SHP77 (cell line): ENCODE data around the gene MAP1B.
"Not testable (repeated sequence)": the region's sequence is repeated elsewhere in the genome, so short reads cannot be mapped to it uniquely, and the experiment has no call there.

ENCODE experiments used
- DNase-seq, 2 experiments: peaks; one replicate each; lab custom pipeline; 2025; lab: John Stamatoyannopoulos, UW

The MAP1B gene

DNA sequence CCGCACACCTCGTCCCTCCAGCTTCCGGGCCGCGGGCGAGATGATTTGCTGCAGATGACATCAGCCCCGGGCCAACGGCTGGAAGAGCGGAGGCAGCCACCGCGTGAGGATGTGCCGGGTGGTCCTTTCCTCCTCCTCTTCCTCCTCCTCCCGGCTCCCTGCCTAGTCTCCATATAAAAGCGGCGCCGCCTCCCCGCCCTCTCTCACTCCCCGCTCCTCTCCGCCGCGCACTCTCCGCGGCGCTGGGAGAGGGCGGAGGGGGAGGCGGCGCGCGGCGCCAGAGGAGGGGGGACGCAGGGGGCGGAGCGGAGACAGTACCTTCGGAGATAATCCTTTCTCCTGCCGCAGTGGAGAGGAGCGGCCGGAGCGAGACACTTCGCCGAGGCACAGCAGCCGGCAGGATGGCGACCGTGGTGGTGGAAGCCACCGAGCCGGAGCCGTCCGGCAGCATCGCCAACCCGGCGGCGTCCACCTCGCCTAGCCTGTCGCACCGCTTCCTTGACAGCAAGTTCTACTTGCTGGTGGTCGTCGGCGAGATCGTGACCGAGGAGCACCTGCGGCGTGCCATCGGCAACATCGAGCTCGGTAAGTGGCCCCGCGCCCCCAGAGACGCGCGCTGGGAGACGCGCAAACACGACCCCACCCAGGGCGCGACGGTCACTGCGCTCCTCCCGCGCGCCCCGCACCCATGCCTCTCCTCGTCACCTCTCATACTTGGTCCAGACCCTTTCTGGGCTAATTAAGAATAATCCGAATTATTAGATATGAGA, at the start of gene MAP1B:
Gene MAP1B (plus strand): TSS at position 345 of the 770 bp plus-strand sequence. CDS start 57 bp downstream, at position 402.
- peak; percentile 88 to 93 for DNase-seq

DNA sequence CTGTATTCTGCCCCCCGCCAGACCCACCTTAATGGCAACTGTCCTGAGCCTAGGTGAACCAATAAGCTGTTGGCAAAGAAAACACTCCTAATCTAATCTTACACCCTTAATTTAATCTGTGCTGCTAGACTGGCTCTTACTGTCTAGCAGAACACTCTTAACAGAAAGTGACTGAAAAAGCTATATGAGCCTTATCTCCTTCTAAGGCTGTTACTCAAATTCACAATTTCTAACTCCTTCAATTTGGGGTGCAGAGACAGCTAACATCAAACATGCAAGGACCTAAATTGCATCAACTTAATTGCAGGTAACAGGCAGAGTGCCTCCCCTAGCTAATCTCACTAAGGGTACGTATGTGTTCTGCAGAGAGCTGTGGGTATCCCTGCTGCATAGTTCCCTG, 49.5 kb upstream of the MAP1B start:
- DNase-seq: no peak

DNA sequence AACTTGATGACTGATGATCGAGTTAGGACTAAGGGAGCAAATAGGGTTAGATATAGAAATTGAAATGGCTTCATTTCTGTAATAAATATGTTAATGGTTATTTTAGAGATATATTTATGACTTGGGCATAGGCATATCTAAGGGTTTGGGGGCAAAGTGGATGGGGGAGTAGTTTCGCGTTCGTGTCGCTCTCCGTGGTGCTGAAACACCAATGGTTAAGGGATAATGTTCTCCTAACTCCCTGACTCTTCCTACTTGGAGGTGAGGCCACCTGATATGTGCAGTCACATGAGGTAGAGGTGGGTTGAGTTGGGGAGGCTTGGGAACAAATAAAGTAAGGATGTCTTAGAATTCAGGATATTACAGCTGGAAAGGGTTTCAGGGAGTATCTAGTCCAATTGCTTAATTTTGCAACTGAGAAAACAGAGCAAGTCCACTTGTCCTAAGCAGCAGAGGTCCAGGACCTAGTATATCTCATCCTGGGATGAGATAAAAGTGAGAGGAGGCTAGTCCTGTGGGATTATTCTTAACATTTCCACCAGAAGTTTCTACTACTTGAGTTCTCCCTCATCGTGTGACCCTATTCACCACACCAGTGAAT, 44.0 kb upstream of the MAP1B start:
- DNase-seq: no peak

DNA sequence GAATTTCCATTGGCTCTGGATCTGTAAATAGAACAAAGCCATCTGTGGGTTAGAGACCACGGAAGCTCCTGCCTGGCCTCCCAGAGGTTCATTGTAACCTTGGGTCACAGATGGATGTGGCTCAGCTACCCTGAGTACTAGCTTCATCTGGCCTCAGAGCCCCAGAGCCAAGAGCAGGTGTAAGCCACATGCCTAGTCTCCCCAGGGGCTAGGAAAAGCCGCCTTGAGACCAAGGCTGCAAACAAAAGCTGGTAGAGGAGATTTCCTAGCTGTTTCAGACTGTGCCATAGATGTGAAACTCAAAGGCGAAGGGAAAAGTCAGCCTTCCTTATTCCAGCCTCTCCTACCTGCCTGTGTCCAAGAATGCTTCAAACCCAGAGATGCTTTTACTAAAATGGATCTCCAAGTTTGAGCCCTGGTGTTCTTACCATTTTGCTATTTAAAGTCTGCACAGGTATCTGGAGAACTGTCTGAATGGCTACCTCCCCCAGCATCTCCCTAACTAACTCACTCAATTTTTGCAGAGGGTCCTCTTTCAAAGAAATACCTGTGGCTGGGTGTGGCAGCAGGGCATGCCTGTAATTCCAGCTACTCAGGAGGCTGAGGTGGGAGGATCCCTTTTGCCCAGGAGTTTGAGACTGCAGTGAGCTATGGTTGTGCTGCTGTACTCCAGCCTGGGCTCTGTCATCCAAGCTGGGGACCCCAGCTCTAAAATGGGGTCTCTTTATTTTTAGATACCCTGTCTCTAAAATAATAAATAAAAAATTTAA, 42.3 kb upstream of the MAP1B start:
- DNase-seq: no peak

DNA sequence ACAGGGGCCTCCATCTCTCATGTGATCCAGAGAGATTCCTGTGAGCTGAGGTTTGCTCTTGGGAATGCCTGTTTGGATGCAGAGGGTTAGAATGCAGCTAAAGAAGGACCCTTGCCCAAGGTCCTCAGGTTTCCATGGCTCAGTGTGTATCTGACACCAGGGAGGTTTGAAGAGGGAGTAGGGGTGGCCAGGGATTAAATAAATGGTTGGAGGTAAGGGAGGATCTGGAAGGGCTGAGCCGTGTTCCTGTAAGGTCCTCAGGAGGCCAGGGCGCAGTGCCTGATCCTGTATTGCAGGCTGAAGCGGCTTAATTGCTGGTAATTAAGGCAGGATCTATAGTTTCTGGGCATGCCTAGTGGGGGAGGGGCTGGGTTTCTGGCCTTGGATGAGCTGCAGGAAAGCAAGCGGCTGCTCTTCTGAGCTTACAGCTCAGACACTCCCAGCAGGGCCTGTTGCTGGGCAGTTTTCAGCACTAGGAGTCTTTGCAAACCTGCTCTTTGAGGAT, 41.5 kb upstream of the MAP1B start:
- DNase-seq: peak in 1 of 2 experiments; percentile 11

DNA sequence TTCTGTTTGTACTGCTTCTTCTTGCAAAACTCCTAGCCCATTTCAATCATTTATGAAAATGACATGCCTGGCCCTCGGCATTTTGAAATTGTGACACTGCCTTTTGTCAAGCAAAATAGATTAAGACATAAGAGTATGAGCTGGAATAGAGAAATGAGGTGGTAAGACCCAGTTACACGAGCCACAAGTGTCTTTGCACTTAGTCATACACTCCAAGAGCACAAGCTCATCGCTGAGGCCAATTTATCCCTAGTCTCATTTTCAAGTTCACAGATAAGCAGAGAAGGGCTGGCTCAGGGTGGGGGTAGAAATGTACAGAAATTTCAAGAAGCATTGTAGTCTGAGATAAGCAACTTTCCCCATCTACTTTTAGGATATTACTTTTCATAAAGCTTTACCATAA, 40.6 kb upstream of the MAP1B start:
- no peak for DNase-seq

DNA sequence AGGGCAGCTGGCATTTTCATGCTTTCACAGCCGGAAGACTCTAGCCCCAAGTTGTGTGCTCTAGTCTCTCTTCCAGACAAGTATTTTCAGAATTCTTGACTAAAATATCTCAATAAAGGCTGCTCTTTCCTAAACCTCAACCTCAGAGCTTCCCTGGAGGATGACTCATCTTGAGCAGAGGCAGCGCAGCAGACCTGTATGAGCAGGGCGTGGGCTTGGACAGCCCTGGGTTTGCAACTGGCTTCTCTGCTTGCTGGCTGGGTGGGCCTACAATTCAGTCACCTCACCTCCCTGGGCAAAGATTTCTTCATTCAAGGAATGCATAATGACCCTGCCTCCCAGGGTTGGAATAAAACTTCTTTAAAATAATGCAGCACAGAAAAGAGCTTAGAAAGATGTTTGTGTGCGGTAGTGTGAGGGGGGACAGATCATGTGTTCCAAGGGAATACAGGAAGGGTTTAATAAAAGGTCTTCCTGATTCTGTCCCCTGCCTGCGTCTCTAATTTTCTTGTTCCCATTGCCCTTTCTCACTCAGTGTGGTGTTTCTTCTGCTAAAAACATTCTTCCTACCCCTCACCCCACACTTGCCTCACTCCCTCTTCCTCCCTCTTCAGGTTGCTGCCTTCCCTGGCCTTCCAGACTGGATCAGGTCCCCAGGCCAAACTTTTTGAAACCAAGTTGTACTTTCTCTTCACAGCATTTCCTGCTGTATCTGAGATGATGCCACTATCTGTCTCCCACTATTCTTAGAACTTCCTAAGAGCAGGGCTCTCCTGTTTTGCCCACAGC, 39.4 kb upstream of the MAP1B start:
- DNase-seq: no peak

DNA sequence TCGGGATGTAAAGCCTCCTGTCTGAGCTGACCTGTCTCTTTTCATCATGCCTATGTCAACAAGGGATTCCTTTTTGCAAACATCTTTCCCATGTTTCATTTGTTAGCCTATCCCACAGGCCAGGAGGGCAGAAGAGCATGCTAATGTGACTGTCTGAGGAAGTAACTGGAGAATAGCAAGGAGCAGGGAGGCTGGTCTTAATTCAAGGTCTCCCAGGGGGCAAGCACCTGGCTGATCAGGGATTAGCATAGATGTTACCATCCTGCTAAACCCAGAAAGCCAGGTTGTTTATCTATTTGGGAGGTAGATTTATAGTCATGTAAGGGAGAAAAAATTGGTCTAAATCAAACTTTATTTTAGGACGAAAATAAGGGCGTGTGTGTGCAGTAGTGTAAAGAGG, 36.7 kb upstream of the MAP1B start:
- DNase-seq: no peak

DNA sequence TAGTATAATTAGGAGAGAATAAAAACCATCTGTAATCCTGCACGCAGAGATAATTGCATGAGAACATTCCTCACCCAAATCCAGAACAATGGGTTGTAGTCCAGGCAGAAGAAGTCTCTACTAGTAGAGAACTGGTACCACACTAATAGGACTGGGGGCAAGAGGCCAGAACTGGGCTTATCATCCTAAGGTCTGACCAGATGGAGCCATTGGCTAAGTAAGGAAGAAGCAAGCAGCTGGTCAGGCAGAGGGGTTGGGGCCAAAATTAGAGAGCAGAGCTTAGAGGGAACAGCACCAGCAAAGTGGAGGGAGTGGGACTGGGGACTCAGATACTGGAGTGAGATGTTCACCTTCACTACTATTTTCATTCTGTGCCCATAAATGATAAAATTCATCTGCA, 35.4 kb upstream of the MAP1B start:
- DNase-seq: no peak

DNA sequence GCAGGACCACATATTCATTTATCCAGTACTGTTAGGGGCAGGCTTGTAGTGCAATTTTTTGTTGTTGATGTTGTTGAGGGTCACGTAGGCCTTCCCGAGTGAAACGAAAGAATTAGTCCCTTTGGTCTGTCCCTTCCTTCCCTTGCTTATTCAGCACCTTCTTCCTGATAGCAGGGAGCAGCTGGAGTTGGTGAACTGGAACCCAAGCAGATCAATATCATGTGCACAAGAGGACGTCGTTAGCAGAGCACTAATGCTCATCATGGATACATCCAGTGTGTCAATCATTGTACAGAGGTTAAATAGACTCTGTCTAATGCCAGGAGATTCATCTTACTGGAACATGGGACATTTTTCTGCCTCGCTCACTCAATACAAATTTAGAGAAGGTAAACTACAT, 33.0 kb upstream of the MAP1B start:
- DNase-seq: no peak

DNA sequence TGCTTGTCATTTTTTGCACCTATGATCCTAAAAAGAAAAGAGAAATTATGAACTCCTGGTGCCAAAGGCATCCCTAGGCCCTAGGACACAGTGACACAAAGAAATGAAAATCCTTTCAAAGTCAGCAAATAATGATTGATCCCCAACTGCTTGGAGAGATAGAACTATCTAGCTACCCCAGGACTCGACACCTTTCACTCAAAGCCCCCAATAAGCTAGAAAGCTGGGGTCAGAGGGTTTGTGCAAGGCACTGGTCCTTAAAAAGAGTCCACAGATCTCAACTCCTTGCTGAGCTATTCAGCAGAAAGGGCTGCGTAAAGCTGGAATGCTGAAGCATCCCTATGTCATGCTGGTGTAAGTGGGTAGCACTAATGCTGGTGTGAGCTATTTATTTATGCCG, 31.8 kb upstream of the MAP1B start:
- no peak for DNase-seq

DNA sequence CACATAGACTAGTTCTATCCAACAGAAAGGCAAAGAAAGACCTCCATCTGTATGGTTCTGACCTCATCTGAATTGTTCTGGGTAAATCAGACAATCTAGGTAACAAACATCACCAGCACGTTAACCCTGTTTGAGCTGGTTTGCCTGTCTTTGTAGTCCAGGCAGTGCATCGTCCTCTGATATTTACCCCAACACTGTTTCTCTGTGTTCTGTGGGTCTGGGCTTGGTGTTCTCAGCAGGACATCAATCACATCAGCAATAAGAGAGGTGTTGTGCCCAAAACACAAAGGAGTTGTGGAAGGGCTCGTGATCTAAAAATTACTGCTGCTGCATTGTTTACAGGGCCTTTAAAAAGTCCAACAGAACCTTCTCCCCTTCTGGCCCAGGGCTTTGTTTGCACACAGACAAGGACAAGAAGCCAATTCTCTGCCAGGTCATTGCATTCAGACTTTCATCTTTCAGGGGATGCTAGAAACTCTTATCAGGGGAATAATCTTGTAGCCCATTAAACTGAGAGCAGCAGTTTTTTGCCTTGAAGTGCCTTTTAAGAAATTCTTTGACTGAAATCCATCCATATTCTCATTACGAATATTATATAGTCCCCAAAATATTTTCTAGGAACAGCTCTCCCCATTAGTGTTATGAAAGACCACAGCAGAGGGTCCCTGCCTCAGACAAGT, 30.5 kb upstream of the MAP1B start:
- DNase-seq: no peak

DNA sequence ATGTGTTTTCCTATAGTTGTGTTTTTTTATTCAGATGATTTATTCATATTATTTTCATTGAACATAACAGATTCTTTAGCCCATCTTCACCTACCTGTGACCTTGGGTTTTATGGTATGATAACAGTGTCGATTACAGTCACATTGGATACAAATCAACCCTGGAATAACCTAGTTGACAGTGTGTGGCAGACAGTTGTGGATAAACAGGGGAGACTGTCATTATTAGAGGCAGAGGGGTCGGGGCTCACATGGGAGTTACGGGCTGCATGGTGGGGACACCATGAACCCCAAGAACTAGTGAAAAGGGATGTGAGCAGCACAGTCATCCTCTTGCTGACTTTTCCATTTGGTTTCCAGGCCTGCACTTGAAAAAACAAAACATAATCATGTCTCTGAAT, 29.9 kb upstream of the MAP1B start:
- no peak for DNase-seq

DNA sequence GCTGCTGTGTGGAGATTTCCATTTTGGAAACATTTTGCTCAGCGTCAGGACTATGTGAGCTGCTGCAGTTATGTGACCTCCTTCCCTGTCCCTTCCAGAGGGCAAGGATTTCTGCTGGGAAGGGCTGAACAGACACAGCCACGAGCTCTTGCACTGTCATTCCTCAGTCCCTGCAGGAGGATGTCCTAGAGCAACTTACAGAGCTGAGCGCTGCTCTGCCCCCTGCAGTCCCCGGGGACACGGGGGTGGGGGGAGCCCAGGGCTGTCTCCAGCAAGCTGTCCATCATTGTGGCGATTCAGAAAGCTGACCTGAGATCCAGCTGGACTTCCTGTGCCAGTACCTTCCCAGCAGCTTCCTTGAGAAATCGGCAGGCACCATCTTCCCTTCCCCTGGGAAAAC, 28.0 kb upstream of the MAP1B start:
- peak in 1 of 2 experiments; percentile 20 for DNase-seq

DNA sequence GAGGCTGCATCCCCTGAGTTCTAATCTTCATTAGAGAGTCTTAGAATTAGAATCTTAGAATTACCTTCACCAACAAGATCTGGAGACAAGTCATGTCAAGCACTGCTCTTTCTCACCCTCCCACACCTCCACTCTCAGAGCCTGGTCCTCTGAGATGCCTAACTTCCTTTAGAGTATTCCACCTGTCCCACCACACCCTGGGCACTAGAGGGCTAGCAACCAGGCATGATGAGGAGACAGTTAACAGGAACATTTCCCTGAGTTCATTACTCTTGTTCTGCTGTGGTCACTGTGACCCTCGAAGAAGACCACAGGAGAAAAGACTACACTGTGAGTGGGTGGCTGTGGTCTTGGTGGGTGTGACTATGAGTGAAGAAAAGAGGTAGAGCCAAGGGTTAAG, 25.2 kb upstream of the MAP1B start:
- no peak for DNase-seq

DNA sequence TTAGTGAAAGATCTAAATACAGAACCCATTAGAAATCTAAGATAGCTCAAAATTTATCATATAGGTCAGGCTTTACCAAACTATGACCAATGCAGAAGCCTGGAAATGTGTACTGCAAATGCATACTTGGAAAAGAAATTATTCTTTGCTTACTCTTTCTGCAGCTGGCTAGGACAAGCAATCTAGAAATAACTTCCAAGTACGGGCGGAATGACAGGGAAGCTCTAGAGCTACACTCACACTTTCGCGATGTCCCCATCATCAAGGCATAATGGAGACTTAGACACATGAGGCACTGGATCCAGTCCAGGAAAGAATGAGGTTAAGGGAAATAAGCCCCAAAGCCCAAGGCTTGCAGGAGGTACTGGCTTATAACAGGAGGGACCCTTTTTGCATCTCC, 22.4 kb upstream of the MAP1B start:
- DNase-seq: no peak

DNA sequence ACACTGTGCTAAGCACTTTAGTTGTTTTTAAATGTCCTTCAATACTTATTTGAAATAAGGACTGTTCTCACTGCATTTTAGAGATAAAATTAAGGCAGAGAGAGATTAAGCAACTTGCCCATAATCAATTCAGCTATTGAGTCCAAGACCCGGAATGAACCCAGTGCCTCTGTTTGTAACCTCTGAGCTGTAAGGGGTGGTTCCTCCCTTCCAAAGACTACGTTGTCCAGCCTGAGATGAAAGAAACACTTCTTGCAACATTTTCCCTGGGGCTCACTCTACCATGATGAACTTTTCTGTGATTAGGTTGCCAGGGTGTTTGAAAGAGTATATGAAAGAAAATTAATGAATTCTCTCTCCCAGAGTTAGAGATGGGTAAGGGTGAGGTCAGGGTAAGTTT, 22.0 kb upstream of the MAP1B start:
- DNase-seq: no peak

DNA sequence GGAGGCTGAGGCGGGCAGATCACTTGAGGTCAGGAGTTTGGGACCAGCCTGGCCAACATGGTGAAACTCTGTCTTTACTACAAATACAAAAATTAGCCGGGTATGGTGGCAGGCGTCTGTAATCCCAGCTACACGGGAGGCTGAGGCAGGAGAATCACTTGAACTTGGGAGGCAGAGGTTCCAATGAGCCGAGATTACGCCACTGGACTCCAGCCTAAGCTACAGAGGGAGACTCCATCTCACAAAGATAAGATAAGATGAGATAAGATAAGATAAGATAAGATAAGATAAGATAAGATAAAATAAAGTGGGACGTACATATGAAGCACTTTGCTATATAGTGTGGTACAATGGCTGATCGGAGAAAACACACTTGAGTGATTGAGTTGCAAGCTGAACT, 17.6 kb upstream of the MAP1B start:
- not testable (repeated sequence) for DNase-seq

DNA sequence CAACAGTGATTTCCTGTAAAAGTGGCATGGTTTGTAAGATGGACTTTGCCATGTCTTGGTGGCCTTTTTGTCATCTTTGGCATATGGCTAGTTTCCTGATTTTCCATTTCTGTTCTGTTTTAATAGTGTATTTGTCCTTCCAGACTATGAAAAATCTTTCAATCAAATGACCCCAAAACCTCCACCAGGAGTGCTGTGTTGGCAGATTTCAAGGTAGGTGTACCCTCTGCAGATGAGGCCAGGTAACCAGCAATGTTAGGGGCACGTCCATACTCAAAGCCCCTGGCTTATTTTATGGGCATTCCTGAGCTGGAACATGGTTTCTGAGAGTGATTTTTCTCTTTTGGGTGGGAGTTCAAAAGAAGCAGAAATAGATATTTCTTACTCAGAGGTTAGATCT, 15.2 kb upstream of the MAP1B start:
- no peak for DNase-seq

DNA sequence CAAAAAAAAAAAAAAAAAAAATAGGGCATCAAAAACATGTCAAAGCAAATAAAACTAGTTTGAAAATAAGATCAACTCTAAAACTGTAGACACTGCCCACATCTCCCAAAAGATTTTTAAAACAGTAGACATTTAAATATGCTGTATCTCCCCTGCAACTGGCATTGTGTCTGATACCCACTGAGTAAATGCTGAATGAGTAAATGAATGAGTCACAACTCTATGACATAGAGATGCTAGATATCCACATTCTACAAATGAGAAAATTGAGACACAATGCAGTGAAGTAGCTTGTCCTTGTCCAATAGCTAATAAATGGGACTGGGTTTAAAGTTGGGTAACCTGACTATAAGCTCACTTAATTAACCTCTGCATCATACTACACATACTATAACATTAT, 14.1 kb upstream of the MAP1B start:
- DNase-seq: no peak

DNA sequence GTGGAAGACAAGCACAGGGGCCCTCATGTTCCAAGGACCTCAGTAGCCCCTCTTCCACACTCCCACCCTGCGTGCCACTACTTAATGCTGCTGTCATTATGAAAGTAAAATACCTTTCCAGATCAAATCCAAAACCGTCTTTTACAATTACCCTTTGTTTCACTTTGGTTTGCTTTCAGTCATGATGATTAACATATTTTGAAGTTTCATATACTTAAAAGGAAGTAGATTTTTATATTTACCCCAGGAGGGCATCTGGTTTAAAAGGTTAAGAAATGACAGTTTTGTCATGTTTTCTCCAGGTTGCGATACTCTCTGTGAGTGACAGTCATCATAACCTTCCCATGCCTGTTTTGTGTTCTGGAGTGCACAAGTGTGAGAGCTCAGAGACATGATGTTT, 13.5 kb upstream of the MAP1B start:
- DNase-seq: no peak
